ENCODE measurements around the gene KIF1A.

The KIF1A gene

GRCh38 chr2:240719676-240720545 is 100.1 kb downstream of the KIF1A start:
- peaks cover 61% of the 10 kb centered on the region for H3K36me3 ChIP-seq (ENCODE audit: insufficient read depth, low read length)
- H3K4me1 ChIP-seq (ENCODE audit: insufficient read depth, low read length), result no peaks in the 10 kb centered on the region
- H3K9me3 ChIP-seq (ENCODE audit: low read length), result no peaks in the 10 kb centered on the region
- no peak overlapping the region for H3K4me3 ChIP-seq (ENCODE audit: low read length)
- no peak overlapping the region for H2AFZ ChIP-seq (ENCODE audit: low read depth, low read length)
- H3K27me3 ChIP-seq (ENCODE audit: insufficient read depth, low read length), result no peaks in the 10 kb centered on the region

GRCh38 chr2:240718896-240719490 is 101.0 kb downstream of the KIF1A start:
- H3K4me3 ChIP-seq (ENCODE audit: low read length), result no peak overlapping the region
- no peaks in the 10 kb centered on the region for H3K4me1 ChIP-seq (ENCODE audit: insufficient read depth, low read length)
- no peak overlapping the region for H2AFZ ChIP-seq (ENCODE audit: low read depth, low read length)
- no peaks in the 10 kb centered on the region for H3K9me3 ChIP-seq (ENCODE audit: low read length)
- H3K36me3 ChIP-seq (ENCODE audit: insufficient read depth, low read length), result peaks cover 55% of the 10 kb centered on the region
- H3K27me3 ChIP-seq (ENCODE audit: insufficient read depth, low read length), result no peaks in the 10 kb centered on the region

DNA sequence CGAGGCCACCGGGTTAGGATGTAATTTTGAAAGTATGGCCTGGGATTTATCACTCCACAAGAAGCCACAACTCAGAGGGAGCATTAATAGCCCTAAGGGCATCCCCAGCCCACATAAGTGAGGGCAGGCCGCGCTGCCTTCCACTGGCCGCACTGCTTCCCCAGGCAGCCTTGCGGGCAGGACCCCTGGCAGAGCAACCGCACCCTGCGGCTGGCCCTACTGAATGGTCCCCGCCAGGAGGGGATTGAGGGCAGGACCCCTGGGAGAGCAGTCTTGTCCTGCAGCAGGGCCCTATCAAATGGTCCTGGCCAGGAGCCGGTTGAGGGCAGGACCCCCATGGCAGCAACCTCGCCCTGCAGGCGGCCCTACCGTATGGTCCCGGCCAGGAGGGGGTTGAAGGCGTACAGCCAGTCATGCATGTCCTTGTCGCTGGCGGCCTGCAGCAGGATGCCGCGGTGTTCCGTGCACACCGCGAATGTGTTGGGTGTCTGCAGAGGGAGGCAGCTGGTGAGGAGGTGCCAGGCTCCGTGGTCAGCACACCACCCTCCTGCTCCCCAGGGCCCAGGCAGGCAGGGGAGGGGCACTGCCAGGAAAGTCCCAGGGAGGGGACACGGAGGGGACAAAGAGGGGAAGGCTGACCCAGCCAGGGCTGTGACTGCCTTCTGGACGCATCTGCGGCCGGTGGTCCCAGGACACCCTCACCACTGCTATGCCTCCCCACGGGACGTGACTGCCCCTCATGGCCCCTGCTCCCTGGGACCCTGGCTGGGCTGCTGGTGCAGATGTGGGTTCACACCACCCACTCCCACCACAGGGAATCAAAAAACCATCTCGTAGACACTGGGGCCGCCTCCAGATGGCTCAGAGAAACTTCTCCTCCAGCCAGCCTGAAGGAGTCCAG is 102.1 kb downstream of the KIF1A start:
- Histone ChIP-seq H3K27me3 (ENCODE audit: insufficient read depth, low read length) (no peaks in the 10 kb centered on the region), H3K4me1 (ENCODE audit: insufficient read depth, low read length) (no peaks in the 10 kb centered on the region), H3K4me3 (ENCODE audit: low read length) (no peak overlapping the region), H3K9me3 (ENCODE audit: low read length) (no peaks in the 10 kb centered on the region), H2AFZ (ENCODE audit: low read depth, low read length) (no peak overlapping the region), H3K36me3 (ENCODE audit: insufficient read depth, low read length) (peaks cover 46% of the 10 kb centered on the region)

GRCh38 chr2:240717181-240717641 is 102.8 kb downstream of the KIF1A start:
- Histone ChIP-seq H3K36me3 (ENCODE audit: insufficient read depth, low read length) (peaks cover 41% of the 10 kb centered on the region), H3K4me3 (ENCODE audit: low read length) (no peak overlapping the region), H3K27me3 (ENCODE audit: insufficient read depth, low read length) (no peaks in the 10 kb centered on the region), H3K4me1 (ENCODE audit: insufficient read depth, low read length) (no peaks in the 10 kb centered on the region), H3K9me3 (ENCODE audit: low read length) (no peaks in the 10 kb centered on the region), H2AFZ (ENCODE audit: low read depth, low read length) (no peak overlapping the region)

DNA sequence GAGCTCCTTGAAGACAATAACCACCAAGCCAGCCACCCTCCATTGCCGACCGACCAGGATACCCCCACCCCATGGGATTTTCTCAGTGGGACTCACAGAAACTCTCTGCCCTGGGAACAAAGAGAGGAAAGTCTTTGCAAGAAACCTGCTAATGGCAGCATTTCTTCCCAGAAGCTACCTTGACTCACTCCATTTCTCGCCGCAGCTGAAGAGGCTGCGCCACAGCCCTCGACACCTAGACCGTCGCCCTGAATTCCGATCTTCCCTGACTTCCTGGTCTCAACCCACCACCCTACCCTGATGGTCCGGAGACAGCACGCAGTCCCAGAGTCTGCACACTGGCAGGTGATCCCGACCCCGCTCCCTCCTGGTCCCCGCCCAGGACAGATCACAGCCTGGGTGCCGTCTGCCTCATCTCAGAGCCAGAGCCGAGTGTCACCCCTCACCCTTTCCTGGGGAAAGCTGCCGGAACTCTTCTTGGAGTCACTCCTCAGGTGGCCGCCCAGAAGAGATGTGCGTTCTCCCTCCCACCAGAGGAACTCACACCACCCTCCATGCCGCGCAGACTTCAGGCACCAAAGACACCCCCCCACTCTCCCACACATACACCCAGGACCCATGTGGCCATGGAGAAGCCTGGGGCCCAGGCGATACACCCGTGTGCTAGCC is 103.8 kb downstream of the KIF1A start:
- Histone ChIP-seq H2AFZ (ENCODE audit: low read depth, low read length) (no peak overlapping the region), H3K4me3 (ENCODE audit: low read length) (no peak overlapping the region), H3K4me1 (ENCODE audit: insufficient read depth, low read length) (no peaks in the 10 kb centered on the region), H3K27me3 (ENCODE audit: insufficient read depth, low read length) (no peaks in the 10 kb centered on the region), H3K36me3 (ENCODE audit: insufficient read depth, low read length) (peaks cover 33% of the 10 kb centered on the region), H3K9me3 (ENCODE audit: low read length) (no peaks in the 10 kb centered on the region)

DNA sequence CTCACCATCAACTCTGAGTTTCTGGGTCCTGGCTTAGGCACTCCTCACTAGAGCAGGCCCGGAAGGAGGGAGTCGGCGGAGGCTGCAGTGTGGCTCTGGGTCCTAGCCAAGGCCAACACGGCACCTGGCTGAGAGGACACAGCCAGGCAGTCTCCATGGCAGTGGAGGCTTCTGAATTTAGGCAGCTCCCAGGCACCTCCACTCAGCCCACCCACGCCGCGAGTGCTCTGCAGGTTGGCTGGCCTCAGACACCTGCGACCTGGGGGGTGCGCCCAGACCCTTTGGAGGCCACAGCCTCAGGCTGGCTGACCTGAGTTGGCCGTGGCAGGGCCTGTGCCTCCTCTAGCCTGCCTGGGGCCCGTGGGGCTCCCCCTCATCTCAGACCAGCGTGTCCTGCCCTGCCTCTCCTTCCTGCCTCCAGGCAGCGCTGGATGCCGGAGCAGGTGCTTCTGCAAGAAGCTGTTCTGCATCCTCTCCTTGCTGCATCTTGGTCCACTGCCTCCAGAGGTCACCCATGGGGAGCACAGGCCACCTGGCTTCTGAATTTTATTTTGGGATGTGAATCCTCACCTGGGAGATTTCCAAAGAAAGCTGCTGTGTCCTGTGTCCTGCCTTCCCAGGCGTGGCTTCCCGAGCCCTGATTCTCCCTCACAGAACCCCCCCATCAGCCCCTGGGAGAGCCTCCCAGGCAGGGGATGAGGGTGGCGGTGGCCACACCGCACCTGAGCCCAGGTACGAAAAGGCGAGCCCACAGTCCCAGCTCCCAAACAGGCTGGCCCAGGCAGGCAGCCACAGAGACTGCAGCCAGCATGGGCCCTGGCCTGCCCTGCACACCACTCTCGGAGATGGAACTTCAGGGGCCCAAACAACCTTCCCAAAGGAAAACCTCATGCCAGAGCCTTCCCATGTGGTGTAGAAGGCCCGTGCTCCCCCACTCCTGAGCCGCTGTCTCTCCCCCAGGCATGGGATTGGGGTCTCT is 105.0 kb downstream of the KIF1A start:
- Histone ChIP-seq H3K4me3 (ENCODE audit: low read length) (no peak overlapping the region), H3K36me3 (ENCODE audit: insufficient read depth, low read length) (peaks cover 27% of the 10 kb centered on the region), H3K9me3 (ENCODE audit: low read length) (no peaks in the 10 kb centered on the region), H3K4me1 (ENCODE audit: insufficient read depth, low read length) (no peaks in the 10 kb centered on the region), H2AFZ (ENCODE audit: low read depth, low read length) (no peak overlapping the region), H3K27me3 (ENCODE audit: insufficient read depth, low read length) (no peaks in the 10 kb centered on the region)

- no peak overlapping the region for H2AFZ ChIP-seq (ENCODE audit: low read depth, low read length)
- no peaks in the 10 kb centered on the region for H3K27me3 ChIP-seq (ENCODE audit: insufficient read depth, low read length)
- H3K4me3 ChIP-seq (ENCODE audit: low read length), result no peak overlapping the region
- peaks cover 20% of the 10 kb centered on the region for H3K36me3 ChIP-seq (ENCODE audit: insufficient read depth, low read length)
- H3K9me3 ChIP-seq (ENCODE audit: low read length), result peaks cover 3% of the 10 kb centered on the region
- H3K4me1 ChIP-seq (ENCODE audit: insufficient read depth, low read length), result no peaks in the 10 kb centered on the region
Observed at GRCh38 chr2:240713928-240714746, 105.9 kb downstream of the KIF1A start.

DNA sequence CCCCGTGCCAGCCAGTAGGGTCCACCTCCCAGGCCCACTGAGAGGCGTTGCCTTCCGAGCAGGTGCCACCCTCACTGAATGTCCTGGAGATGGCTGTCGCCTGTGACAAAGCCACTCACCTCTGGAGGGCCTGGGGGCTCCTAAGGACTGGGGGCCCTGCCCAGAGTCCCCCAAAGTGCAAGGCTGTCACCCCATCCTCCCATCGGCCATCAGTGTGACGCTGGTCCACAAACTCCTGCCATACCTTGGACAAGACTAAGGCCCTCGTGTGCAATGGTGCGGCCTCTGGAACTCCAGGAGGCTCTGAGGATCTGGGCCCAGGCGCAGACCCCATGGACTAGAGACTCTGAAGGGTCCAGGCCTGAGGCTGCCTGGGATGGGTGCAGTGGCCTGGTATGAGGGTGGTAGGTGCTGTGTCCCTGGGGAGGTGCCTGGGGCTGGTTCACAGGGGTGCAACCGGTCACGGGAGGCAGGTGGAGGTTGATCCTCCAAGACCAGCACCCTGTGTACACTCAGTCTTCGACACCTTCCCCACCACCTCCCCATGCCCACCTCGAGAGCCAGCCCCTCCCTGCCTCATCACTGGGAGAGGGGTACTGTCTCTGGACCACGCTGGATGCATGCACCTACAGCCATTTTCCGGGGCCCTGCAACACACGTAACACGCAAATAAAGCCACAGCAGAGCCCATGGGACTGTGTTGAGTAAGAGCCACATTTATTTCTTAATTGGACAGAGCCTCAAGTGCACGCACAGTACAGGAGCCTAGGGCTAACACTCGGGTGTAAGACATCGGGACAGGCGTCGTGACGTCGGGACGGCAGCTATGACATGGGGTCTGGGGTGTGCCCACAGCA is 106.7 kb downstream of the KIF1A start:
- Histone ChIP-seq H3K36me3 (ENCODE audit: insufficient read depth, low read length) (peaks cover 16% of the 10 kb centered on the region), H3K9me3 (ENCODE audit: low read length) (peaks cover 3% of the 10 kb centered on the region), H2AFZ (ENCODE audit: low read depth, low read length) (no peak overlapping the region), H3K4me3 (ENCODE audit: low read length) (no peak overlapping the region), H3K27me3 (ENCODE audit: insufficient read depth, low read length) (no peaks in the 10 kb centered on the region), H3K4me1 (ENCODE audit: insufficient read depth, low read length) (no peaks in the 10 kb centered on the region)

DNA sequence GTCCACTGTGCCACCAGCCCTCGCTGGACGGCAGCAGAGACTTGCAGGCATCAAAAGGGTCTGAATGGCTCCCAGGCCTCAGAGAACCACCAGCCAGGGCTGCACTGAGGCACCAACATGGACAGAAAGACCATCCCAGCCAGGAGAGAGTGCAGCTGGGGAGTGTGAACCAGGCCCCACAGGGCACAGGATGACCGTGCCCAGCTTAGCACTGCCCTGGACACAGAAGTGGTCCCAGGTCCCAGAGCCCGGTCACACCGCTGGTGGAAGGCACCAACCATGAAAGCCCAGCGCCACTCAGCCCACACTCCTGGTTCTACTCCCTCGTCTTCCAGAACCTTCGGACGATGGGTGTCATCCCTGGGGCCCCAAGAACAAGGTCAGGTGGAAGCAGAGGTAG is 107.9 kb downstream of the KIF1A start:
- Histone ChIP-seq H3K9me3 (ENCODE audit: low read length) (peaks cover 3% of the 10 kb centered on the region), H3K27me3 (ENCODE audit: insufficient read depth, low read length) (peaks cover 5% of the 10 kb centered on the region), H3K4me3 (ENCODE audit: low read length) (no peak overlapping the region), H2AFZ (ENCODE audit: low read depth, low read length) (no peak overlapping the region), H3K36me3 (ENCODE audit: insufficient read depth, low read length) (peaks cover 5% of the 10 kb centered on the region), H3K4me1 (ENCODE audit: insufficient read depth, low read length) (no peaks in the 10 kb centered on the region)

GRCh38 chr2:240711701-240712100 is 108.3 kb downstream of the KIF1A start:
- peaks cover 8% of the 10 kb centered on the region for H3K27me3 ChIP-seq (ENCODE audit: insufficient read depth, low read length)
- peaks cover 2% of the 10 kb centered on the region for H3K36me3 ChIP-seq (ENCODE audit: insufficient read depth, low read length)
- peaks cover 3% of the 10 kb centered on the region for H3K9me3 ChIP-seq (ENCODE audit: low read length)
- H2AFZ ChIP-seq (ENCODE audit: low read depth, low read length), result no peak overlapping the region
- H3K4me3 ChIP-seq (ENCODE audit: low read length), result no peak overlapping the region
- no peaks in the 10 kb centered on the region for H3K4me1 ChIP-seq (ENCODE audit: insufficient read depth, low read length)

Measured in neuron (in vitro differentiated cells).